NCI-H2029 treated with DMSO at 0.1 percent for 48 hours (cell line): Measurements from ENCODE around the gene CEP112.
"Not testable (repeated sequence)": the region's sequence is repeated elsewhere in the genome, so short reads cannot be mapped to it uniquely, and the experiment has no call there.

Source experiments
- DNase-seq: peaks from one replicate; lab custom pipeline; 2025; lab: John Stamatoyannopoulos, UW

Gene CEP112

DNA sequence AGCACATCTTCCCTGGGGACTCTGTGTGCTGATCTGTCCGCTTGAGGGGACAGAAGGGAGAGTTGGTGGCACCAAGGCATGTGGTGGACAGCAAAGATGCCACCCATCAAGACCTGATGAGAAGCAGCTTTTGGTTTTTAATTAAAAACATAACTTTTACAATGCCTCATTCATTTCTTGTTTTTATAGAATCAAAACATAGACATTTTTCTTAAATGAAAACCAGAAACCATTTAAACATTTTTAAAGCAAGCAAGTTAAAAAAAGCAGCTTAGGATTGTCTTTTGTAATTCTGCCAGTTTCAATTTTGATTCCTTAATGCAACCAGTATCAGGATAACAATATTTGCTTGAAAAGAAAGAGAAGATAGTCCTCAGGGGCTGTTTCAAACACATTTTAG is 506.8 kb downstream of the CEP112 start:
- DNase-seq = no peak

DNA sequence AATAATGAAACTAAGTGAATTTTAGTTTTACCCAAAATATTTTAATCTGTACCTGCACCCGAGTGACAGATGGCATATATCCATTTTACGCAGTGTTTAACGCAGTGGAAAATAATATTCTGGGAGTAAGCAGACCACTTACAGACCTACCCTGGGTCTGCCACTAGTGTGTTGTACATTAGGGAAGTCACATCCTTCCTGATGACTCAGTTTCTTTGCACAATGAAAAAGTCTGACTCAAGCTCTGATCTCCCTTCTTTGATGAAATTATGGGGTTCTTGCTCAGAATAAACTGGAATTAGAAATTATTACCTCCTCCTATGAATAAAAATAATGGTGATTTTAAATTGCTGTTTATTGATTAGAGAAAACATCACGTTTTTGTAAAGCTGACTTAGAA is 507.3 kb downstream of the CEP112 start:
- no peak for DNase-seq

DNA sequence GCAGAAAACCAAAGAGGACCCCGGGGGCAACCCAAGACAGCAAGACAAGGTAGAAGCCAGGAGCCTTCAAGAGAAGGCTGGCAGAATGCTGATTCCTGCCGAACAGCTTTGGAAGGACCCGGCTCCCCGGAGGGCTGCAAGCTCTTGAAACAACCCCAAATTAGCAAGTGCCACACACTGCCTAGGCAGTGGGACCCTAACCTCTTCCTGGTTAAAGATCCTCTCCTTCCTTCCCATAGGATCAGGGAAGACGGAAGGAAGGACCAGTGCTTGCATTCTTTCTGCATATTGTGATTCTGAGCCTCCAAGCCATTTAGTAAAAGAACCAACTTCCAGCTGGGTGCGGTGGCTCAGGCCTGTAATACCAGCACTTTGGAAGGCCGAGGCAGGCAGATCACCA is 508.5 kb downstream of the CEP112 start:
- no peak for DNase-seq

DNA sequence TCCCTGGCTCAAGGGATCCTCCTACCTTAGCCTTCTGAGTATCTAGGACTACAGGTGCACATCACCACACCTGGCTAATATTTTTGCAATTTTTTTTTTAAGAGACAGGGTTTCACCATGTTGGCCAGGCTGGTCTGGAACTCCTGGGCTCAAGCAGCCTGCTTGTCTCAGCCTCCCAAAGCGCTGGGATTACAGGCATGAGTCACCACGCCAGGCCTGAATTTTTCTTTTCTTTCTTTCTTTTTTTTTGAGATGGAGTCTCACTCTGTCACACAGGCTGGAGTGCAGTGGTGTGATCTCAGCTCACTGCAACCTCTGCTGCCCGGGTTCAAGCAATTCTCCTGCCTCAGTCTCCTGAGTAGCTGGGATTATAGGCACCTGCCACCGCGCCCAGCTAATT is 510.2 kb downstream of the CEP112 start:
- not testable (repeated sequence) for DNase-seq

DNA sequence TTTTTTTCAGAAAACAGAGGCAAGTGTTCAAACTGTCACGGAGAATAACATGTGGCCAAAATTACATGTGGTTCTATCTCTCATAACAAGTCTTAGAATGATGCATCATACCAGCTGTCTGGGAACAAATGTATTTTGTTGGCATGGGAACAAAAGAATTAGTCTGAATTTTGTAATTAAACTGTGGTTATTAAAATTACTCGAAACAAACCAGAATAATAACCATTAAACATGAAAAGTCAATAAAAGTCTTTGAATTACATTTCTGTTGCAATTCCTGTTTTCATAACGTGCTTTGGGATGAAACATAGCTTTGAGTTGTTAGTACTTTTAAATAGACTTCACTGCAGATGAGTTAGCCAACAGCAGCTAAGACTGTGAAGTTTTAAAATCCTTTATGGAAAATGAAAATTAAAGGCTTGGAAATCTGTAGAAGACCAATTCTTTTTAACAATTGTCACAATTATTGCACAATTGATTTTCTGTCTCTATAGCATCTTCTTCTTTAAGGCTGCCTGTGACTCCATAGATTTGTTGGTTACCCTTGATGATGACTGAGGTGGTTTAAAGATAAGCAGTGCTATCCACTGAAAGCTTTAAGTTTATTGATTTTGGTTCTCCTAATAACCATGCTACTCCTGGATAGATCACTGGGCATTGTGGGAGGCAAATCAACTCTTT is 512.6 kb downstream of the CEP112 start:
- no peak for DNase-seq

DNA sequence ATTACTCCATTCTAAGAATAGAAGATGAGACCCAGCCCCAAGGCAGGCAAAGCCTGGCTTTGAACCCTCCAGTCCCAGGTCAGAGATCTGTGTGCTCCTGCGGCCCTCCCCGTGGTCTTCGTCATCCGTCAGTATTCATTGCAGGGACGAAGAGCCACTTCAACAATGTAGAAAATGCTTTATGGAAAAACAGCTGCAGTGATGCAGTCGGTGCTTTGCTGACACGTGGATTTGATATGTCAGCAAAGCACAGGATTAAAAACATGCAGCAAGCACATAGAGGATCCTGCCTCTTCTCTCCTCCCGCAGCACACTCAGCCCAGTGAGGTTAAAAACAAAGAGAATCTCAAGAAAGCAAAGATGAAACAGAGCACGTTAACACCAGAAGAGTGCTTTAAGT is 513.4 kb downstream of the CEP112 start:
- DNase-seq = no peak

DNA sequence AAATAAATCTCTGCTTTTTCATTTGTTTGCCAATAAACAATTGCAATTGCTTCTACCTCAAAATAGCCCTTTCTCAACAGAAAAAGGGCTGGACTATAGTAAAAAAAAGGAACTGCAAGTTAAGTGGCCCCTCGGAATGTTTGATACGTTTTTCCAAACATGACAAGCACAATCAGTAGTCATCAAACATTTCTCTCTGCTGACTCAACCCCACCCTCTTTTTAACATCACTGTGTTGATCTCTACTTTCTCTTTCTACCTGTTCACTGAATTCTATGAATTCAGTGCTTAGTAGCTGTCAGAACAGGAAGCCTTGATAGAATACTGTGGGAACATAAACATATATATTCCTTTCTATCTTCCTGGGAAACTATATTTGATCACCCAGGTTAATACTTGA is 514.0 kb downstream of the CEP112 start:
- DNase-seq = no peak

DNA sequence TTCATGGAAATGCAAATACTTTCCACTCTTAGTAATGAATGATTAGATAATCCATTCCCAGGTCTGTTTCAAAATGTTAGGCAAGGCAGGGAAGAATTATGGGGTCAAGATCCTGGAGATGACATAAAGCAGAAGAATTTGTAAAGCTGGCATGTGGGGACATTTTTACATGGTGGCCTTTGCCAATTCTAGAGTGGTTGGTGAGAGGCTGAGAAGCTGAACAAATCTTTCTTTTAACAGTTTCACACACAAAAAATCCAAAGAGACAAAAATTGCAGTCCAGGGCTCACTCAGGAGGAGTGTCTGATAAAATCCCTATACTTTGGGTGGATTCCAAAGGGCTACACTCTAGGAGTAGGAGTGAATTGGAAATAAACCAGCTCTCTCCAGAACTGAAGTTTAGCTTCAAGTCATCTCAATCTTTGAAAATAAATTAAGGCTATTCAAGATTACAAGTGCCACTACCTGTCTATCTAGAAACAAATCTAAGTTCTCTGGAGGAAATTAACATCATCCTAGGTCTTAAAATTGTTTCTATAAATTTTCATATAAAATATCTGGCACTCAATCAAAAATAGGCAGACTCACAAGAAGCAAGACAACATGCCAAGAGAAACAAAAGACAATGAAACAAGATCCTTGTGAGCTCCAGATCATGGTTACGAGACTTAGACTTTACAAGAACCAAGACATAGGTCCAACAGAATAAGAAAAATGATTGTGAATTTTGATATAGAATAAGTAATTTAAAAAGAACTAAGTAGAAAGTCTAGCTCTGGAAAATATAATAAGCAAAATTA is 517.5 kb downstream of the CEP112 start:
- DNase-seq = no peak

DNA sequence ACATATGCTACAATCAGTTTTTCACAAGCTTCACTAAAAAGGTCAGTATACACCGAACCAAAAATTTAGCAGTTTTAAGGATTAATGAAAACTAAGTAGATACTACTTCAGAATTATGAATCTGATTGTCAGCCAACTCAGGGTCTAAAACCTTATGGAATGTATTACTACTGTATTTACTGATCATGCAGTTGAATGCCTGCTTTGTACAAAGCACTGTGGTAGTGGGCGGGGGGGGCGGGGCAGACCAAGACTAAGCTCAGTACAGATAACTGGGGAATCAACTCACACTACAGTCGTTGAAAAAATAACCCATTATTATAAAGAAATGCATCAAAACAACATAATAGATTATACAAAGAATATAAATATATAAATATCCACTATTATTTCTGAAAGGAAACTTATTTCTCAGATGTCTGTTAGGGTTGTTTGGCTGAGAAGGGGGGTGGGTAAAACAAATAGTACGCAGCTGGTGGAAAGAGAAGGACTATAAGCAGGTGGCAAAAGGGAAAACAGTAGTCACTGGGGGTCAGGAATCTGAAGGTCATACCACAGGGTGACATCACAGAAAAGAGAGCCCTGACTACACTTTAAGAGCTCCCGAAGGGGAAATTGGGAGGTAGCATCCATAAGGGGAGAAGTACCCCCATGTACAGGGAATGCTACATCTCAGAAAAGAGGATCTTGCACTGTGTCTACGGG is 521.1 kb downstream of the CEP112 start:
- DNase-seq = no peak

DNA sequence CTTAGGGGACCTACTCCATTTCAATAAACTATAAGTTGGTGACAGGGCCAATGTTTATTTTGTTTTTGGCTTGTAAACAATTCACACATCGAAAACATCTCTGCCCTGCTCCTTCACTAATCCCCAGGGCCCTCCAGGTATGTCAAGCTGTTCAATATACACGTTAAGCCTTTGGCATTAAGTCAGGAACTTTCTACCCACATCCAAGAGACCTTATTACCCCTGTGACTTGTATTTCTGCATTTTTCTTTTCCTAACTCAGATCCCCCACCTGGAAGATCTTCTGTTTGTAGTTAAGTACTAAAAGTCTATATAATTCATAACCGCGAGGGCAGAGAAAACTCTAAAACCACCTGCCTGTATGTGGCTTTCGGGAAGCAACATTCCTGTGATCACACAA is 523.7 kb downstream of the CEP112 start:
- no peak for DNase-seq

DNA sequence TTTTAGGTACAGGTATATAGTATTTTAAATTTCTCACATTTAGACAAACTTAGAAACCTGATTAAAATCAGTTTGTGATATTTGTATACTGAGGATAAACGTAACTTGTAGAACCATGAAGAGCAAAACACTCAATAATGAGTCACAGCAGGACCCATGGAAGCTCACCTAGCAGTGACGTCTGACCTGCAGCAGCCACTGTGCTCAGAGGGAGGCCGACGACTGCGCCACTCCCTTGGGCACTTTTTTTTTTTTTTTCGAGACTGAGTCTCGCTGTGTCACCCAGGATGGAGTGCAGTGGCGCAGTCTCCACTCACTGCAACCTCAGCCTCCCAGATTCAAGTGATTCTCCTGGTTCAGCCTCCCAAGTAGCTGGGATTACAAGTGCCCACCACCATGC is 524.3 kb downstream of the CEP112 start:
- DNase-seq = no peak

DNA sequence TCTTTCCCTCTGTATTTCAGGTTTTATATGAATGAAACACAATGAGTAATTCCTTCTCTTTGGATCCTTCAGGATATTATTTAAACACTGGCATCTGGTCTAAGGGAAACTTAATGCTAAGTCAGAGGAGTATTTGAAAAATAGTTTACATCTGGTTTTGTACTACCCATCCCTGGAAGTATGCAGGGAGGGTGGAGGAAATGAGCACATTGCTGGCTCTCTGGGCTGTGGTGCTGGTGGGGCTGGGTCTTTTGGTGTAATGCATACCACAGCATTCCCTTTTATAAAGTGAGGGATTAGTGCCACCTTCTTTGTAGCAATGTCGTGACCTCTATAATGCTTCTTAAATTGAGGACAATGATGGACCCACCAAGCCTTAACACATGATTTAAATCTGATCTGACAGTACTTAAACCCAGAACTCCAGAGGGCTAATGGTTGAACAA is 525.0 kb downstream of the CEP112 start:
- no peak for DNase-seq

DNA sequence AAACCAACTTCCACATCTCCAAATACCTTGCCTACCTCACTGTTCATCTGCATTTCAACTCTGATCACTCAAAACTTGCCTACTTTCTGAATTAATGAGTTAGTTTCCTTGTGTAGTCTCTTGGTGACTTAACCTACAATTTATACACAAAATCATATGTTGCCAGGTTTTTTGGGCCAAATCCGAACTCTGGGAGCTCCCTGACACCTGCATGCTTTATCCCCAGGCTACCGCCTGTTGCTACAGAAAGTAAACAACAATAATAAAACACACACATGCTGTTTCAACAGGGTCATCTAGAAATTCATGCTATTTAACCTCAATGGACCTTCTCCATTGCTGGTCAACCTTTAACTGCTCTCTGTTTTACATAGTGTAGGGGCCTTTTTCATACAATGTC is 526.0 kb downstream of the CEP112 start:
- DNase-seq = no peak

DNA sequence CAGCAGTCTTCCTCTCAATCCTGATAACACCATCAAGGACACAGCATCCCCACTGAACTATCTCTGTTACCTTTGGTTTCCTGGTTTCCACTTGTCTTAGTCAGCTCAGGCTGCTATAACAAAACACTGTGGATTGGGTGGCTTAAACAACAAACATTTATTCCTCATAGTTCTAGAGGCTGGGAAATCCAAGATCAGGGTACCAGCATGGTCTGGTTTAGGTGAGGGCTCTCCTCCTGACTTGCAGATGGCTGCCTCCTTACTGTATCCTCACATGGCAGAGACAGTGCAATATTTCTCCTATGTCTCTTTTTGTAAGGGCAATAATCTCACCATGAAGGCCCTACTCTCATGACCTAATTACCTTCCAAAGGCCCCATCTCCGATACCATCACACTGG is 527.2 kb downstream of the CEP112 start:
- no peak for DNase-seq

DNA sequence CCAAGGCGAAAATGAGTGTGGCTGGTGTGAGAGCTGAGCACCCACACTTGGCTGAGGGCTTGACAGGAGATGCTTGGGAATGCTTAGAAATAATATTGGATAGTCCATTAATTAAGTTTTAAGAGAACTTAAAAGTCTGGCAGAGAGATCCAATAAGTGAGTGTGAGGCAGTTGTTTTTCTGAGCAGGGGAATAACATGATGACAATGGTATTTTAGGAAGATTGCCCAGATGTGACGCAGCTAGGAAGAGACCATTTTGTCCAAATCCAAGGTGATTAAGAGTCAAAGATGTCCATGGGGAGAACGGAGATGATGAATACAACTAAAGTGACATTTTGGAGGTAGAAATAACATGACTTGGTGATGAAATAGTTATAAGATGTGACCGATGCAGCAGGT is 527.7 kb downstream of the CEP112 start:
- DNase-seq = no peak

DNA sequence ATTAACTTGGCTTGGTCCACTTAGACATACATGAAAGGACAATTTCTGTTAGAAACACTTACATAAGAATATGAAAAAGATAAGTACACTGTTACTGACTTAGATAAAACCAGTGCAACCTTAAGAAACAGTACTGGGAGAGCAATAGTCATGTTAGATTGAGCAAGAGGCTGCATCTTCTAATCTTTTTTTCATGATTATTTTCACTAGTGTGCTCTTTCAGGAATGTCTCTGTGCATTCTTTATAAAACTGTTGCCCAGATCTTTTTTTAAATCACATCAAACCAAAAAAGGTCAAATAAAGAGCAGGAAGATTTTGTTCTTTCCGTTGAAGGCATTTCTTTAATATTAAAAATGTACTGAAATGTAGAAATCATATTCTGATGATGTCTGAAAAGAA is 529.7 kb downstream of the CEP112 start:
- no peak for DNase-seq

DNA sequence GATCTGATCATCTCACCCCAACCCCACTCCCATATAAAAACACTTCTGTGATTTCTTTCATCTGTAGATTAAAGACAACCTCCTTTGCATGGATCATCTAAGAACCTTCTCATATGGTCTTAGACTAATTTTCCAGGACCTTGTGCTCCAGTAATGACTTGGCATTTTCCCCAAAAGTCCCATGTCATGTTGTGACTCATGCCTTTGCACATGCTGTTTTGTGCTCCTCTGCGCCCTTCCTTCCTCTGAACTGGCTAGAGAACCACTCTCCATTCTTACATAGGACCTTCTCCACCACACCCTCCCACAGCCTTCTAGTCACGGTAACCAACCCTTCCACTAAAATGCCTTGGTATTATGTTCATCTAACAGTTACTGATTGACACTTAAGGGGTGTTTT is 531.0 kb downstream of the CEP112 start:
- DNase-seq = no peak

DNA sequence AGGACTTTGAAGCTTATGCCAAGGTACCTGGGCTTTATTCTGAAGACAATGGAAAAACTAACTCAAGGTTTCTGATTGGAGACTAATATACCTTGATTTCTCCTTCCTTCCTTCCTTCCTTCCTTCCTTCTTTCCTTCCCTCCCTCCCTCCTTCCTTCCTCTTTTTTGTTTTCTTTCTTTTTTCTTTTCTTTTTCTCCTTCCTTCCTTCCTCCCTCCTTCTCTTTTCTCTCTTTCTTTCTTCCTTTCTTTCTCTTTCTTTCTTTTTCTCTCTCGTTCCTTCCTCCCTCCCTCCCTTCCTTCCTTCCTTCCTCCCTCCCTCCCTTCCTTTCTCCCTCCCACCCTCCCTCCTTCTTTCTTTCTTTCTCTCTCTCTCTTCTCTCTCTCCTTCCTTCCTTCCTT is 531.9 kb downstream of the CEP112 start:
- no peak for DNase-seq

DNA sequence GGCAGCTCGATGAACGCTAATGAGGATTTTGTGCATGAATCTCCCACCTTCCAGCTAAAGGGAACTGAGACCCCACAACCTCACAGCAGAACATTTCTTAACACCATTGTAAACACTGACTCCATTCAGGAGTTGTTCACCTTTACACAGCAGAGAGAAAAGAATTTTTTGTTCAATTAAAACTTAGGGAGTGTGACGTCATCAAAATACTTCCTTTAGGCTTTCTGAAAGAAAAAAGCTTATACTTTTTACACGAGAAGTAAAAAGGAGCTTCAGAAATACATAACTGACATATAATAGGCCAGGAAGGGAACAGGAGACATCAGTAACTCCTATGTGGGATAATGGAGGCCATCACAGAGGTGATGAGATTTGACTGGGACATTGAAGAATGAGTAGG is 532.4 kb downstream of the CEP112 start:
- DNase-seq = no peak

DNA sequence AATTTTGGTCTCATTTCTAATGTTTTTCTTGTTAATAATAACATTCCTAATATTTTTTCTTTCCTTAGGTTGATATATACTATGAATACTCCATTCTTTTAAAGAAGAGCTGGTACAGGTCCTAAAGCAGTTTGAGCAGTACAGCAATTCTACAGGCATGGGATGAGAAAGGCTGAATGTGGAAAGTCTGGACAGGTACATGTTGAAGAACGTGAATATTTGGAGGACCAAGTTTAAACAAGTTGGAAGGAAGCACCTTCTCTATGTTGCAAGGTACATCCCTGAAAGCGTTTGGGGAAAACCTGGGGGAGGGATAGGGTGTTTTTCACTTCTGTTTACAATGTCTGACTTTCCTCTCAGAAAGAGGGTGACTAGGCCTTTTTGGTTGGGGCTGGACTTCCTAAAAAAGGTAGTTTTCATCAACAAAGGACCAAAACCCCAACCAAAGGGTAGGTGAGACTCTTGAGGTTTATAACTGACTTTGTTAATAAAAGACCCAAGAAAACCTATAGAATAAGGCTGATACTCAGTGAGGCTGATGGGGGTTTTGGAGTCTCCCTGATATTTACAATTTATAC is 534.6 kb downstream of the CEP112 start:
- no peak for DNase-seq

DNA sequence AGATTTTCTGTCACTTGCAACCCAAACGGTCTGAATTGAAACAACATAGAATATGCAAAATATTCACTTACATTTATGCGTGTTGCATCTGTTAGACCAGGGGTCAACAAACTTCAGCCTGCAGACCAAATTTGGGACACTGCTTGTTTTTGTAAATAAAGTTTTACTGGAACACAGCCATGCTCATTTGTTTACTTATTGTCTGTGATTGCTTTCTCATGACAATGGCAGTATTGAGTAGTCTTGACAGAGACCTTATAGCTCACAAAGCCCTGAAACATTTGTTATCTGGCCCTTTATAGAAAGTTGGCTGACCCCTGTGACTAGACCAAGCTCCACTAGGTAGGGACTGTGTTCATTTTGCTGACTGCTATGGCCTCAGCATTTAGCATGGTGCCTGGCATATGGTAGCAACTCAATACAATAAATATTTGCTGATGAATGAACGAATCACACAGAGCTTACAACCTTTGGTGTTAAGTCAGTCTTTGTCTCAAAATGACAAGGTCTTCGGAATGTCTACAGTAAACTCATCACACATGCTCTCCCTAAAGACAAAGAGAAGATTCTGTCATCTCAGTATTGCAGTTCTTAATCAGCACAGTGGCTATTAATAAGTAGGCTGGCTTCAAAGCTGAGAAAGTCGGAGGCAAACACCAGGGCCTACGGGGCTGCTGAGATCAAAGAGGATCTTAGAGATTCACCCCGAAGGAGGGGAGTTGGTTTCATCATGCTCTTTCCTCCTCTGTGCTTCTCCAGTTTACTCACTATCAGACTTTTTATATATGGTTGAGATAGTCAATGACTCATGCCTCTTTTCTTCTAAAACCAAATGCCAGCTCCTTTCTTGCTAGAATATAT is 535.3 kb downstream of the CEP112 start:
- no peak for DNase-seq

DNA sequence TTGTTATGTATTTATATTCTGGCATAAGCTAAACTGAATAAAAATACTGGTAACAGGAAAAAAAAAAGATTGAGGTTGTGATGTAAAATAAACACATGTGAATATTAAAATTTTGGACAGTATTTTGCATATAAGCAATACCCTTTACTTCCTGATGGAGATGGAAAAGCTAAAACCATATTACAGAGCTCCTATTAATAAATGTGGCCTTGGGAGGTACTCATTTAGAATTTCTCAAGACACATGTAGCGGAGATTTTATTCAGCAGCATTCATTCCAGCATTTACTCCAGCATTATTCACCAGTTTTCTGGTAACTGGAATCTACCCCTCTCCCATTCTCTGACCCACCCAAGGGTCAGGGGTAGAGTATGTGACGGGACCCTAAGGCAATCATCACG is 536.2 kb downstream of the CEP112 start:
- no peak for DNase-seq
